Uterus (tissue), 2 donors: ENCODE results near the gene PSKH1.

Experiments
- POLR2A ChIP-seq, 2 donors: fragments of 450-650 bp; IDR thresholded peaks; one replicate each; pipeline ENCODE4 v1.6.1; 2016; ENCODE audit warnings: antibody characterized with exemption in 2 of 2, mild to moderate bottlenecking in 1 of 2, moderate library complexity in 1 of 2
- TF ChIP-seq, protein P1 (sequence below), 4 experiments: fragments of 200-600 bp in 2 of 4; fragments of 450-650 bp in 2 of 4; sonication (generic) in 2 of 4; IDR thresholded peaks; one replicate each; pipeline ENCODE4 v1.5.1; 2016 to 2019; ENCODE audit warnings: antibody characterized with exemption in 4 of 4, mild to moderate bottlenecking in 2 of 4, moderate library complexity in 1 of 4

- TF ChIP-seq, protein P1, sequence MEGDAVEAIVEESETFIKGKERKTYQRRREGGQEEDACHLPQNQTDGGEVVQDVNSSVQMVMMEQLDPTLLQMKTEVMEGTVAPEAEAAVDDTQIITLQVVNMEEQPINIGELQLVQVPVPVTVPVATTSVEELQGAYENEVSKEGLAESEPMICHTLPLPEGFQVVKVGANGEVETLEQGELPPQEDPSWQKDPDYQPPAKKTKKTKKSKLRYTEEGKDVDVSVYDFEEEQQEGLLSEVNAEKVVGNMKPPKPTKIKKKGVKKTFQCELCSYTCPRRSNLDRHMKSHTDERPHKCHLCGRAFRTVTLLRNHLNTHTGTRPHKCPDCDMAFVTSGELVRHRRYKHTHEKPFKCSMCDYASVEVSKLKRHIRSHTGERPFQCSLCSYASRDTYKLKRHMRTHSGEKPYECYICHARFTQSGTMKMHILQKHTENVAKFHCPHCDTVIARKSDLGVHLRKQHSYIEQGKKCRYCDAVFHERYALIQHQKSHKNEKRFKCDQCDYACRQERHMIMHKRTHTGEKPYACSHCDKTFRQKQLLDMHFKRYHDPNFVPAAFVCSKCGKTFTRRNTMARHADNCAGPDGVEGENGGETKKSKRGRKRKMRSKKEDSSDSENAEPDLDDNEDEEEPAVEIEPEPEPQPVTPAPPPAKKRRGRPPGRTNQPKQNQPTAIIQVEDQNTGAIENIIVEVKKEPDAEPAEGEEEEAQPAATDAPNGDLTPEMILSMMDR (IDR thresholded peaks at IDR 0.05), result no peak
- no peak for TF ChIP-seq POLR2A (IDR thresholded peaks at IDR 0.05)
Observed at GRCh38 chr16:67885545-67885944, 7.5 kb upstream of the PSKH1 start.
